ENCODE measurements around the gene PCDHGB5. TPM values are rescaled to one million over a fixed set of nuclear protein-coding genes. Genes with fewer than 3 reads are reported as not detected.
"Not testable (repeated sequence)": the region's sequence is repeated elsewhere in the genome, so short reads cannot be mapped to it uniquely, and the experiment has no call there.

The PCDHGB5 gene
- total and polyA plus RNA-seq, 2 donors from 2014 or later, result 0.82 to 12.3 TPM

DNA sequence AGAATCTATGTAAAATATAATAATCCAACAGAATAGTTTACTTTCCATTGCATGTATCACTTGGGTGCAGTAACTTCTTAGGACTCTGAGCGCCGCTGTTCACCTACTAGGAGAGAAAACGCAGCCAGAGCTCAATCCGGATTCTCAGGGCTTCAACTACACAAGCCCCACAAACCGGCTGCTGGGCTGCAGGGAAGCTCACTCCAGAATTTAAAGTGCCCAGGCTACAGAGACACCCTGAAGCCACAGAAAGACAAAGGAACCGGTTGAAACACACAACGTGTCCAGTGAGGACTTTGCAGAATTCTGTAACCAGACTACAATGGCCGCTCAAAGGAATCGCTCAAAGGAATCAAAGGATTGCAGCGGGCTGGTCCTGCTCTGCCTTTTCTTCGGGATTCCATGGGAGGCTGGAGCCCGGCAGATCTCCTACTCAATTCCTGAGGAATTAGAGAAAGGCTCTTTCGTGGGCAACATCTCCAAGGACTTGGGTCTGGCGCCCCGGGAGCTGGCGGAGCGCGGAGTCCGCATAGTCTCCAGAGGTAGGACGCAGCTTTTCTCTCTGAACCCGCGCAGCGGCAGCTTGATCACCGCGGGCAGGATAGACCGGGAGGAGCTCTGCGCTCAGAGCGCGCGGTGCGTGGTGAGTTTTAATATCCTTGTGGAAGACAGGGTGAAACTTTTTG is 15.2 kb downstream of the PCDHGB5 start, which contains the start of gene PCDHGA10:
Gene PCDHGA10 (plus strand): TSS at position 134 of the 686 bp plus-strand sequence. CDS start 189 bp downstream, at position 323.
- H3K4me1 ChIP-seq (ENCODE audit: control insufficient read depth in 2 of 3, insufficient read depth in 2 of 3, low read depth in 1 of 3, low read length in 3 of 3), result no peaks in the 10 kb centered on the region
- FAIRE-seq, result no peak
- no peak within 1 kb of the TSS for H3K27ac ChIP-seq (ENCODE audit: low read depth in 2 of 2, low read length in 2 of 2)
- TF ChIP-seq, protein P1, sequence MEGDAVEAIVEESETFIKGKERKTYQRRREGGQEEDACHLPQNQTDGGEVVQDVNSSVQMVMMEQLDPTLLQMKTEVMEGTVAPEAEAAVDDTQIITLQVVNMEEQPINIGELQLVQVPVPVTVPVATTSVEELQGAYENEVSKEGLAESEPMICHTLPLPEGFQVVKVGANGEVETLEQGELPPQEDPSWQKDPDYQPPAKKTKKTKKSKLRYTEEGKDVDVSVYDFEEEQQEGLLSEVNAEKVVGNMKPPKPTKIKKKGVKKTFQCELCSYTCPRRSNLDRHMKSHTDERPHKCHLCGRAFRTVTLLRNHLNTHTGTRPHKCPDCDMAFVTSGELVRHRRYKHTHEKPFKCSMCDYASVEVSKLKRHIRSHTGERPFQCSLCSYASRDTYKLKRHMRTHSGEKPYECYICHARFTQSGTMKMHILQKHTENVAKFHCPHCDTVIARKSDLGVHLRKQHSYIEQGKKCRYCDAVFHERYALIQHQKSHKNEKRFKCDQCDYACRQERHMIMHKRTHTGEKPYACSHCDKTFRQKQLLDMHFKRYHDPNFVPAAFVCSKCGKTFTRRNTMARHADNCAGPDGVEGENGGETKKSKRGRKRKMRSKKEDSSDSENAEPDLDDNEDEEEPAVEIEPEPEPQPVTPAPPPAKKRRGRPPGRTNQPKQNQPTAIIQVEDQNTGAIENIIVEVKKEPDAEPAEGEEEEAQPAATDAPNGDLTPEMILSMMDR (IDR thresholded peaks at IDR 0.05; ENCODE audit: borderline replicate concordance, extremely low read depth, insufficient read depth), result peak; percentile 28
- H3K9ac ChIP-seq (ENCODE audit: low read length in 3 of 3), result no peak within 1 kb of the TSS
- peaks cover 1 to 50% (median 27%) of the 10 kb centered on the region in 3 donors for H3K9me3 ChIP-seq (ENCODE audit: control insufficient read depth in 2 of 3, insufficient read depth in 1 of 3, low read length in 3 of 3)
- peak within 1 kb of the TSS; percentile 9 to 54 (median 44) for H3K4me3 ChIP-seq (ENCODE audit: low read length in 3 of 3)
- no peaks in the 10 kb centered on the region for H3K27me3 ChIP-seq (ENCODE audit: control insufficient read depth, insufficient read depth, low read length)
- no peaks in the 10 kb centered on the region for H3K36me3 ChIP-seq (ENCODE audit: control insufficient read depth in 2 of 3, insufficient read depth in 3 of 3, low read length in 3 of 3)
- DNase-seq, result peak in 3 of 5 donors; percentile 29 to 47 (median 31)
- intact Hi-C loops (cut with DNase I), result no loop called here

DNA sequence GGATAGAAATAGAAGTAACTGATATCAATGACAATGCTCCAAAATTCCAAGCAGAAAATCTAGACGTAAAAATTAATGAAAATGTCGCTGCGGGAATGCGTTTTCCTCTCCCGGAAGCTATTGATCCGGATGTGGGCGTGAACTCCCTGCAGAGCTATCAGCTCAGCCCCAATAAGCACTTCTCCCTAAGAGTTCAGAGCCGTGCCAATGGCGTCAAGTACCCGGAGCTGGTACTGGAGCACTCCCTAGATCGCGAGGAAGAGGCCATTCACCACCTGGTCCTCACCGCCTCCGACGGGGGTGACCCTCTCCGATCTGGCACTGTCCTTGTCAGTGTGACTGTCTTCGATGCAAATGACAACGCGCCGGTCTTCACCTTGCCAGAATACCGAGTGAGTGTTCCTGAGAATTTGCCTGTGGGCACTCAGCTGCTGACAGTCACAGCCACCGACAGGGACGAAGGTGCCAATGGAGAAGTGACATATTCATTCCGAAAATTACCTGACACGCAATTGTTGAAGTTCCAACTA is 15.9 kb downstream of the PCDHGB5 start:
- FAIRE-seq, result no peak
- H3K9ac ChIP-seq (ENCODE audit: low read length in 3 of 3), result no peak overlapping the region
- no peak for DNase-seq

DNA sequence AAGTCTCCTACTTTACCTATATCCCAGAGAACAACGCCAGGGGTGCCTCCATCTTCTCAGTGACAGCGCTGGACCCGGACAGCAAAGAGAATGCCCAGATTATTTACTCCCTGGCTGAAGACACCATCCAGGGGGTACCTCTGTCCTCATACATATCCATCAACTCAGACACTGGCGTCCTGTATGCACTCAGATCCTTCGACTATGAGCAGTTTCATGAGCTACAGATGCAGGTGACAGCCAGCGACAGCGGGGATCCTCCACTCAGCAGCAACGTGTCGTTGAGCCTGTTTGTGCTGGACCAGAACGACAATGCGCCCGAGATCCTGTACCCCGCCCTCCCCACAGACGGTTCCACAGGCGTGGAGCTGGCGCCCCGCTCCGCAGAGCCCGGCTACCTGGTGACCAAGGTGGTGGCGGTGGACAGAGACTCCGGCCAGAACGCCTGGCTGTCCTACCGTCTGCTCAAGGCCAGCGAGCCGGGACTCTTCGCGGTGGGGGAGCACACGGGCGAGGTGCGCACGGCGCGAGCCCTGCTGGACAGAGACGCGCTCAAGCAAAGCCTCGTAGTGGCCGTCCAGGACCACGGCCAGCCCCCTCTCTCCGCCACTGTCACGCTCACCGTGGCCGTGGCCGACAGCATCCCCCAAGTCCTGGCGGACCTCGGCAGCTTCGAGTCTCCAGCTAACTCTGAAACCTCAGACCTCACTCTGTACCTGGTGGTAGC is 17.0 kb downstream of the PCDHGB5 start:
- FAIRE-seq; H3K27me3 ChIP-seq (ENCODE audit: control insufficient read depth, insufficient read depth, low read length); intact Hi-C loops (cut with DNase I); H3K4me3 ChIP-seq (ENCODE audit: low read length in 3 of 3); H3K4me1 ChIP-seq (ENCODE audit: control insufficient read depth in 2 of 3, insufficient read depth in 2 of 3, low read depth in 1 of 3, low read length in 3 of 3); H3K9ac ChIP-seq (ENCODE audit: low read length in 3 of 3); H3K36me3 ChIP-seq (ENCODE audit: control insufficient read depth in 2 of 3, insufficient read depth in 3 of 3, low read length in 3 of 3); DNase-seq; H3K27ac ChIP-seq (ENCODE audit: low read depth in 2 of 2, low read length in 2 of 2): not testable (repeated sequence)
- peaks cover 1 to 52% (median 30%) of the 10 kb centered on the region in 3 donors for H3K9me3 ChIP-seq (ENCODE audit: control insufficient read depth in 2 of 3, insufficient read depth in 1 of 3, low read length in 3 of 3)

More for the DNA sequence above, 15.9 kb downstream of the PCDHGB5 start:
- TF ChIP-seq, protein P1 (IDR thresholded peaks at IDR 0.05; ENCODE audit: borderline replicate concordance, extremely low read depth, insufficient read depth), result no peak
- Histone ChIP-seq H3K9me3 (ENCODE audit: control insufficient read depth in 2 of 3, insufficient read depth in 1 of 3, low read length in 3 of 3) (peaks cover 1 to 52% (median 31%) of the 10 kb centered on the region in 3 donors), H3K27ac (ENCODE audit: low read depth in 2 of 2, low read length in 2 of 2) (no peak overlapping the region), H3K4me1 (ENCODE audit: control insufficient read depth in 2 of 3, insufficient read depth in 2 of 3, low read depth in 1 of 3, low read length in 3 of 3) (no peaks in the 10 kb centered on the region), H3K4me3 (ENCODE audit: low read length in 3 of 3) (peak overlapping the region in 2 of 3 donors; percentile 44 to 54), H3K27me3 (ENCODE audit: control insufficient read depth, insufficient read depth, low read length) (no peaks in the 10 kb centered on the region), H3K36me3 (ENCODE audit: control insufficient read depth in 2 of 3, insufficient read depth in 3 of 3, low read length in 3 of 3) (no peaks in the 10 kb centered on the region)
- intact Hi-C loops (cut with DNase I), result no loop called here

DNA sequence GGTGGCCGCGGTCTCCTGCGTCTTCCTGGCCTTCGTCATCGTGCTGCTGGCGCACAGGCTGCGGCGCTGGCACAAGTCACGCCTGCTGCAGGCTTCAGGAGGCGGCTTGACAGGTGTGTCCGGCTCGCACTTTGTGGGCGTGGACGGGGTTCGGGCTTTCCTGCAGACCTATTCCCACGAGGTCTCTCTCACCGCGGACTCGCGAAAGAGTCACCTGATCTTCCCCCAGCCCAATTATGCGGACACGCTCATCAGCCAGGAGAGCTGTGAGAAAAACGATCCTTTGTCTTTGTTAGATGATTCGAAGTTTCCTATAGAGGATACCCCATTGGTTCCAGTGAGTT is 17.5 kb downstream of the PCDHGB5 start:
- FAIRE-seq; intact Hi-C loops (cut with DNase I): not testable (repeated sequence)

More for the DNA sequence above, 17.5 kb downstream of the PCDHGB5 start:
- H3K27ac ChIP-seq (ENCODE audit: low read depth in 2 of 2, low read length in 2 of 2); H3K4me3 ChIP-seq (ENCODE audit: low read length in 3 of 3); H3K4me1 ChIP-seq (ENCODE audit: control insufficient read depth in 2 of 3, insufficient read depth in 2 of 3, low read depth in 1 of 3, low read length in 3 of 3); DNase-seq; H3K27me3 ChIP-seq (ENCODE audit: control insufficient read depth, insufficient read depth, low read length); H3K9ac ChIP-seq (ENCODE audit: low read length in 3 of 3); H3K36me3 ChIP-seq (ENCODE audit: control insufficient read depth in 2 of 3, insufficient read depth in 3 of 3, low read length in 3 of 3): not testable (repeated sequence)
- H3K9me3 ChIP-seq (ENCODE audit: control insufficient read depth in 2 of 3, insufficient read depth in 1 of 3, low read length in 3 of 3), result peaks cover 3 to 51% (median 29%) of the 10 kb centered on the region in 3 donors

Measured in kidney (tissue), 14 donors.